OCI-LY3 (cell line): ENCODE data around the gene PNLIP.

Experiments
- CTCF ChIP-seq: fragments of 200-600, 300-600 bp; sonication (generic); IDR thresholded peaks from 2 replicates; pipeline ENCODE4 v1.5.1; 2014; ENCODE audit warnings: antibody characterized with exemption, low read length, low read depth
- EZH2phosphoT487 ChIP-seq: fragments of 200-600 bp; shearing (Covaris generic); IDR thresholded peaks from 2 replicates; pipeline ENCODE4 v1.6.1; 2018; ENCODE audit warnings: antibody characterized with exemption, mixed run types, low read depth

DNA sequence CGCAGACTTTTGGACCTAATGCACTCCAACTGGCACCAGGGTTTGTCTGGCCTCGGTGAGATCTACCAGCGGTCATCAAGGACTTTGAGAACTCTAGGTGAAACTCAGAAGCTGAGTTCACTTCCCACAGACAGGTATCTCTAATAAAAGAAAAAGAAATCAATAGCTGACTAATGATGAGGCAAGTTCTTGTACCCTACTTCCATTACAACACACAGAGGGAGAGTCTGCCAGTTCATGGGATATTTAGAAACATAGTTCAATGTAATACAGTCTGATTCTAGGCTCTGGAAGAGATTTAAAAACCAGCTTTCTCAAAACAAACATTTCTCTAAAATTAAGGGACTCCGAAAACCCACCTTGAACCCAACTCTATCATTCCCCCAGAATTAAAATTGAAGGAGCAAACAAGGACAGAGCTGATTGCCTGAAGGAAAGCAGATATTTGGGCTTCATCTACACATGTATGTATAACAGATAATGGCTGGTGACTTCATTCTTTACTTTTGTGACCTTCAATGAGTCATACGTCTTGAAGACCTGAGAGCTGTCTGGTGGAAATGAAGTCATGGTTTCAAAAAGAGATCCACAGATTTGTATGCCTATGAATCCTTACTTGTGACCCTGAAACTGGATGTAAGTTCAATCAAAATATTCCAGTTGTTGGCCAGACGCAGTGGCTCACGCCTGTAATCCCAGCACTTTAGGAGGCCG lies 42.3 kb downstream of the PNLIP start:
- TF ChIP-seq CTCF: no peak
- no peak for TF ChIP-seq EZH2phosphoT487
